ENCODE measurements around the gene ZNF691. TPM values are rescaled to one million over a fixed set of nuclear protein-coding genes. Genes with fewer than 3 reads are reported as not detected.

Gene ZNF691
- total RNA-seq: 10 to 100 TPM in 1 of 2 donors, 1 to 10 TPM in 1; 9.9 to 10.3 TPM
- 10 to 100 TPM; 17.0 to 22.2 (median 17.9) TPM for polyA plus RNA-seq (ENCODE audit: insufficient read length in 6 of 6)
- long read RNA-seq, donor 1, transcript ZNF691-206 (2 exons, 1,577 nt): major isoform, 5 of 10 reads
- long read RNA-seq, donor 1, partial matches to known transcripts: 0 of 10 reads
- long read RNA-seq, donor 1, other reads (novel, unspliced or antisense): 0 of 10 reads
- long read RNA-seq, donor 2, partial matches to known transcripts: 0 of 5 reads
- long read RNA-seq, donor 2, other reads (novel, unspliced or antisense): 0 of 5 reads
- long read RNA-seq, donor 3, transcript ZNF691-206 (2 exons, 1,577 nt): major isoform, 5 of 14 reads
- long read RNA-seq, donor 3, partial matches to known transcripts: 6 of 14 reads
- long read RNA-seq, donor 3, other reads (novel, unspliced or antisense): 0 of 14 reads
- long read RNA-seq, donor 4, transcript ZNF691-205 (3 exons, 1,683 nt): major isoform, 5 of 9 reads
- long read RNA-seq, donor 4, partial matches to known transcripts: 0 of 9 reads
- long read RNA-seq, donor 4, other reads (novel, unspliced or antisense): 0 of 9 reads
- long read RNA-seq, donor 5, transcript ZNF691-206 (2 exons, 1,577 nt): major isoform, 6 of 8 reads
- long read RNA-seq, donor 5, partial matches to known transcripts: 0 of 8 reads
- long read RNA-seq, donor 5, other reads (novel, unspliced or antisense): 0 of 8 reads
- long read RNA-seq, donor 6, partial matches to known transcripts: 0 of 6 reads
- long read RNA-seq, donor 6, other reads (novel, unspliced or antisense): 0 of 6 reads
- long read RNA-seq, donor 7, partial matches to known transcripts: 0 of 7 reads
- long read RNA-seq, donor 7, other reads (novel, unspliced or antisense): 0 of 7 reads
- long read RNA-seq, donor 8, partial matches to known transcripts: 0 of 3 reads
- long read RNA-seq, donor 8, other reads (novel, unspliced or antisense): 0 of 3 reads
- long read RNA-seq, donor 9: 0 reads
- long read RNA-seq, donor 10, transcript ZNF691-201 (4 exons, 1,910 nt): minor isoform, 5 of 15 reads
- long read RNA-seq, donor 10, transcript ZNF691-206 (2 exons, 1,577 nt): major isoform, 6 of 15 reads
- long read RNA-seq, donor 10, partial matches to known transcripts: 0 of 15 reads
- long read RNA-seq, donor 10, other reads (novel, unspliced or antisense): 2 of 15 reads
- long read RNA-seq, donor 11, partial matches to known transcripts: 0 of 4 reads
- long read RNA-seq, donor 11, other reads (novel, unspliced or antisense): 0 of 4 reads
- long read RNA-seq, donor 12, partial matches to known transcripts: 0 of 8 reads
- long read RNA-seq, donor 12, other reads (novel, unspliced or antisense): 0 of 8 reads

DNA sequence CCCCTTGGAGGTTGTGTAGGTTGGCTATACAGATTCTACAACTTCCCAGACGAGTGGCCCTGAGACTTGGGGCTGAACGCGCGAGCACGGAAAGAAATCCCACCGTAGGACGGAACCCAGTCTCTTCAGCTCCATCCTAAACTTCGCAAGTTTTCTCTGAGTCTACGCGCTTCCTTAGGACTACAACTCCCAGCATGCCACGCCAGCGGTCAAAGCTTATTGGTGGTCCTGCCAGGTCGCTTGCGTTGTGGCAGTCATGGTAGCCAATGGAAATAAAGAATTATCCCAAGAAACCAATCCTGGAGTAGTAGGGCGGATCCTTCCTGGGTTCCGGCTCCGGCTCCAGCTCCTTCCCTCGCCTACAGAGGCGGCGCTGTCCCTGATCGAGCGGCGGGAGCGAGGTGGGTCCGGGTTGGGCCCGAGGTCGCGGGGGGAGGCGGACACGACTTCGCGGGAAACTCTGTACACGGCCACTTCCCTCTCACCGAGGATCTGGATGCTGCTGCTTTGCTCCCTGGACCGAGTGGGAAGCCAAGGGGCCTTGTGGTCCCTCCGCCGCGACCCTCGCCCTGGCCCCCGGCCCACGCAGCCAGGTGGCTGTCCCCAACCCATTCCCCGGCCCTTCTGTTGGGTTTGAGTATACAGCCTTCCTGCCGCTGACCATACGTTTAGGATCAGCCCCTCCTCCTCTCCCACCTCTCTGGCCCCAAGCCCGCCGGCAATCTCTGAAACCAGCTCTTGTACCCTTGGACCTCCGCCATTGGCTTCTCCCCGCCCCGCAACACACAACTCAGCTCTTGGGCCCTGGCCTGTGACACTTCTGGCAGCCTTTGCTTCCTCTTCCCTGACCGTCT lies at the start of gene ZNF691:
TSS of gene ZNF691 (plus strand) at position 357 of the 854 bp plus-strand sequence. CDS start 3,046 bp downstream, outside the sequence.
- H3K9me3 ChIP-seq: no peaks in the 10 kb centered on the region
- TF ChIP-seq, protein P1, sequence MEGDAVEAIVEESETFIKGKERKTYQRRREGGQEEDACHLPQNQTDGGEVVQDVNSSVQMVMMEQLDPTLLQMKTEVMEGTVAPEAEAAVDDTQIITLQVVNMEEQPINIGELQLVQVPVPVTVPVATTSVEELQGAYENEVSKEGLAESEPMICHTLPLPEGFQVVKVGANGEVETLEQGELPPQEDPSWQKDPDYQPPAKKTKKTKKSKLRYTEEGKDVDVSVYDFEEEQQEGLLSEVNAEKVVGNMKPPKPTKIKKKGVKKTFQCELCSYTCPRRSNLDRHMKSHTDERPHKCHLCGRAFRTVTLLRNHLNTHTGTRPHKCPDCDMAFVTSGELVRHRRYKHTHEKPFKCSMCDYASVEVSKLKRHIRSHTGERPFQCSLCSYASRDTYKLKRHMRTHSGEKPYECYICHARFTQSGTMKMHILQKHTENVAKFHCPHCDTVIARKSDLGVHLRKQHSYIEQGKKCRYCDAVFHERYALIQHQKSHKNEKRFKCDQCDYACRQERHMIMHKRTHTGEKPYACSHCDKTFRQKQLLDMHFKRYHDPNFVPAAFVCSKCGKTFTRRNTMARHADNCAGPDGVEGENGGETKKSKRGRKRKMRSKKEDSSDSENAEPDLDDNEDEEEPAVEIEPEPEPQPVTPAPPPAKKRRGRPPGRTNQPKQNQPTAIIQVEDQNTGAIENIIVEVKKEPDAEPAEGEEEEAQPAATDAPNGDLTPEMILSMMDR (IDR thresholded peaks at IDR 0.05): peak; percentile 31 to 45
- H3K4me3 ChIP-seq: peak within 1 kb of the TSS; percentile 91 to 98
- ATAC-seq (peak; percentile 99), DNase-seq (peak; percentile 92 to 97 (median 94))
- peaks cover 0 to 29% of the 10 kb centered on the region in 2 donors for H3K36me3 ChIP-seq
- H3K4me1 ChIP-seq: peaks cover 12 to 32% of the 10 kb centered on the region in 2 donors
- no peaks in the 10 kb centered on the region for H3K27me3 ChIP-seq
- peak within 1 kb of the TSS; percentile 66 to 80 for H3K27ac ChIP-seq
- intact Hi-C loops (cut with DNase I): no loop called here

DNA sequence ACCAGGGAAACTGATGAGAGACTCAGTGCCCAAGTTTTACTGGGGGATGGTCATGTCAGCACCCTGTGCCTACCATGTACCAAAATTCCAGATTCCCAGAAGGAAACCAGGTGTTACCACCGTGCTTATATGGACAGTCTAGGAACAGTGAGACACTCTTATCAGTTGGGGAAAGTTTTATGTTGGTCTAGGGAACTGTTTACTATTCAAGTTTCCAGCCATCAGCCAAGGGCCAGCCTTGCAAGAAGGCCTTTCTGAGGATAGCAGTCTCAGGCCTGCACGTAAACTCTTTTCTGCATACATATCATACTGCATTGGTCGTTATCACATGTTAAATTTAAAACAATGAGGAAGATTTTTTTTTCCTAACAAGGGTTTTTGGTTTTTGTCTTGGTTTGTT lies 49.0 kb upstream of the ZNF691 start:
- Histone ChIP-seq H3K36me3 (no peaks in the 10 kb centered on the region), H3K4me3 (no peak overlapping the region), H3K27ac (no peak overlapping the region), H3K4me1 (no peaks in the 10 kb centered on the region), H3K9me3 (no peaks in the 10 kb centered on the region), H3K27me3 (no peaks in the 10 kb centered on the region)
- TF ChIP-seq, protein P1 (IDR thresholded peaks at IDR 0.05): no peak
- ATAC-seq (no peak), DNase-seq (no peak)
- intact Hi-C loops (cut with DNase I): no loop called here

GRCh38 chr1:42797979-42798378 lies 48.4 kb upstream of the ZNF691 start:
- TF ChIP-seq, protein P1 (IDR thresholded peaks at IDR 0.05): no peak
- ATAC-seq: no peak
- intact Hi-C loops (cut with DNase I): no loop called here
- Histone ChIP-seq H3K27me3 (no peaks in the 10 kb centered on the region), H3K9me3 (no peaks in the 10 kb centered on the region), H3K4me3 (no peak overlapping the region), H3K4me1 (no peaks in the 10 kb centered on the region), H3K36me3 (no peaks in the 10 kb centered on the region), H3K27ac (no peak overlapping the region)
- no peak for DNase-seq

- peak overlapping the region in 1 of 2 donors; percentile 26 for H3K27ac ChIP-seq
- no peak for DNase-seq
- TF ChIP-seq, protein P1 (IDR thresholded peaks at IDR 0.05): no peak
- H3K9me3 ChIP-seq: no peaks in the 10 kb centered on the region
- H3K36me3 ChIP-seq: no peaks in the 10 kb centered on the region
- no peak overlapping the region for H3K4me3 ChIP-seq
- intact Hi-C loops (cut with DNase I): no loop called here
- H3K27me3 ChIP-seq: no peaks in the 10 kb centered on the region
- ATAC-seq: peak; percentile 25
- H3K4me1 ChIP-seq: no peaks in the 10 kb centered on the region
Observed at GRCh38 chr1:42801832-42802473, 44.5 kb upstream of the ZNF691 start.

All from left lung (tissue), 14 donors.